Activated gamma-delta T cell treated with Interleukin-2 at 50 U/mL for 16 hours (primary cell): ENCODE results near the gene NGFR.
A peak's percentile ranks its signal among the peaks of the same experiment; 100 is the strongest.
"Not testable (repeated sequence)": the region's sequence is repeated elsewhere in the genome, so short reads cannot be mapped to it uniquely, and the experiment has no call there.

ENCODE experiments used
- DNase-seq: peaks from one replicate; pipeline ENCODE4 v3.0.0-alpha.2; 2020

NGFR gene

DNA sequence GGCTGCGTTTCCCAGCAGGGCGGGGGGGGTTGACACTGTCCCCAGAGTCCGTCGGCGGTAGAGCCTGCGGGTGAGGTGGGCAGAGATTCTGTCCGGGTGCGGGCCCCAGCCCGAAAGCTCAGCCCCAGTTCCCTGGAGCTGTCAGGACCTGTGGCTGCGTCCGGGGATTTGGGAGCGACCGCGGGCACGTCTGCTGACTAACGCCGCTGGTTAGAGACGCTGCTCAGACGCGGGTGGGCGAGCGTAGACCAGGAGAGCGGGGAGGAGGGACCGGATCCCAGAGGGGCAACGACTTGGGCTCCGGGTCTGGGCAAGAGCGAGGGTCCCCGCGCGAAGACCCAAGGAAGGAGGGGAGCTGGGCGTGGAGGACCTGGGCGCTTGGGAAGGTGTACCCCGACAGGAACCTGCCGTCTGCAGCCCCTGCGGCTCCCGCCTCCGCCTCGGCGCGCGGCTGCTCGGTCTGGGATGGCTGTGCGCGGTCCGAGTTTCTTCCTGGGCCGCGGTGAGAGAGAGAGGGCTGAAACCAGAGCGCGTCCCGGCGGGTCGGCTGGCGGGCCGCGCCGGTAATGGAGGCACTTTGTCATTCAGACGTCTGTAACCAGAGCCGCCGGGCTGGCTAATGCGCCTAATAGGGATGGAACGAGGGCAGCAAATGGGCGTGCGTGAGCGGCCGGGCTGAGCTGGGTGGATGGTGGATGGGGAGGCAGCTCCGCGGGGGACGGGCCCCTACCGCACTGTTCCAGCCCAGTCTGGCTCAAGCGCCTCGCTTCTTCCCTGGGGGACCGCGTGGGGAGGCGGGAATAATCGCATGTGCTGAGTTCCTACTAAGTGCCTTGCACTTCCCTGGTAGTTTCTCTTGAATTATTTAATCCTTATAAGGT lies 2.3 kb downstream of the NGFR start:
- DNase-seq: peak; percentile 6

DNA sequence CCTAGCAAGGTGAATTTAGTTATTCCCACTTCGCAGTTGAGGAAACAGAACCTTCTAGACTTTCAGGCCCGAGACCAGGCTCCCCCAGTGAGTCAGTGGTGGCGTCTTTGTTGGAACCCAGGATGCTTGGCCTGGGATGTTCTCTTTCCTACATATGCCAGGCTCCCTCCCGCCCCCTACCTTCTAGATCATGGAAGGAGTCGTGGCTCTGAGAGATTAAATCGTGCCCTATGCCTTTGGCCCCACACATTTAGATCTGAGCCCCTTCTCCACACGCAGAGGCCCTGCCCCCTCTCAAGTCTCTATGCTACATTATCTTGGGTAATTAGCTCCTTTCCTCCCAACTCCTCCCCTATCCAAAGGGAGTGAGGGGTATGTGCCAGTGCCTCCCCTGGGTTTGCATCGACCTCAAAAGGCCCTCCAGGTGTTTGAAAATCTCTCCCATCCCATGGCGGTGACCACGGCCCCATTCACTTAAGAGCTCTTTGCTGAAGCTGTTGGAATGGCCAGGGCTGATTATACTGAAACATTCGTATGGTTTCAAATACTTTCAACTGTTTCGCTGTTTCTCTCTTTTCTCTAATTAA lies 3.0 kb downstream of the NGFR start:
- DNase-seq: no peak

GRCh38 chr17:49501496-49501895 lies 6.4 kb downstream of the NGFR start:
- DNase-seq: no peak

DNA sequence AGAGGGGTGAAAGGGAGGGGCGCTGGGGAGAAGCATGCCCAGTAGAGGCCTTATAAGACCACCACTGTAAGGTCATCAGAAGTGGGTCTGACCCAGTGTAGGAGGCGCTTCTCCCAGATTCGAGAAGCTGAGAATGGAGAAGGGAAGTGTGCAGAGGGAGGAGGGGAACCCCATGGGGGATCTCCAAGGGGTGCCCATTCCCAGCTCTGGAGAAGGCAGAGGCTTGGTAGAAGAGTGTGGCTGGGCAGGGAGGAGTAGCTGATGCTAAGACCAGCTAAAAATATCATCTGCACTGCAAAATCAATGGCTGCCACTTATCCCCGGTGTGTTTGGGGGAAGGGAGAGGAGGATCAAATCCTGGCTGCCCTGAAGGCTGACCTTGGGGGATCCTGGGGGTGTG lies 7.2 kb downstream of the NGFR start:
- DNase-seq: no peak

DNA sequence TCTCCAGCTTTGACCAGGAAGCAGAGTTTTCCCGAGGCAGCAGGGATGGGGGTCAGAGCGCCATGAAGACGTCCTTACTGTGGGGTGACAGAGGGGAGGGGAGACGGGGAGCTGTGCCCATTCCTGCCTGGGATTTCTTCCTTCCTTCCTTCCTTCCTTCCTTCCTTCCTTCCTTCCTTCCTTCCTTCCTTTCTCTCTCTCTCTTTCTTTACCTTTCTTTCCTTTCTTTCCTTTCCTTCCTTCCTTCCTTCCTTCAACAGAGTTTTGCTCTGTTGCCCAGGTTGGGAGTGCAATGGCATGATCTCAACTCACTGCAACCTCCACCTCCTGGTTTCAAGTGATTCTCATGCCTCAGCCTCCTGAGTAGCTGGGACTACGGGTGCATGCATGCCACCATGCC lies 7.6 kb downstream of the NGFR start:
- DNase-seq: not testable (repeated sequence)

DNA sequence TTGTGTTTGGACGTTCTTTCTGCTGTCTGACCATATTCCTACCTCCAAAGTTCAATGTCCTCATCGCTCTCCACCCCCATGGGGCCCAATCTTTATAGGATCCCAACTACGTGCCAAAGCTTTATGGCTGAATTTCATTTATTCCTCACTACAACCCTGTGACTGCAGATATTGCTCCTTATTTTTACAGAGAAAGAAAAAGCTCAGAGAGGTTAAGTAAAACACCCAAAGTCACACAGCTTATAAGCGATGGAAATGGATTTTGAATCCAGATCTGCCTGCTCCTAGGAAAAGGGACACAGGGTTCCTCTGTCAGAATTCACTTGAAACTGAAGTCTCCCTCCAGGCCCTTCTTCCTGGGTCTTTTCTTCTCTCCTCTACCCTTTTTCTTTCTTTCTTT lies 9.3 kb downstream of the NGFR start:
- DNase-seq: no peak

- DNase-seq: no peak
Observed at GRCh38 chr17:49505854-49506253, 10.8 kb downstream of the NGFR start.

GRCh38 chr17:49506282-49506681 lies 11.2 kb downstream of the NGFR start:
- no peak for DNase-seq

DNA sequence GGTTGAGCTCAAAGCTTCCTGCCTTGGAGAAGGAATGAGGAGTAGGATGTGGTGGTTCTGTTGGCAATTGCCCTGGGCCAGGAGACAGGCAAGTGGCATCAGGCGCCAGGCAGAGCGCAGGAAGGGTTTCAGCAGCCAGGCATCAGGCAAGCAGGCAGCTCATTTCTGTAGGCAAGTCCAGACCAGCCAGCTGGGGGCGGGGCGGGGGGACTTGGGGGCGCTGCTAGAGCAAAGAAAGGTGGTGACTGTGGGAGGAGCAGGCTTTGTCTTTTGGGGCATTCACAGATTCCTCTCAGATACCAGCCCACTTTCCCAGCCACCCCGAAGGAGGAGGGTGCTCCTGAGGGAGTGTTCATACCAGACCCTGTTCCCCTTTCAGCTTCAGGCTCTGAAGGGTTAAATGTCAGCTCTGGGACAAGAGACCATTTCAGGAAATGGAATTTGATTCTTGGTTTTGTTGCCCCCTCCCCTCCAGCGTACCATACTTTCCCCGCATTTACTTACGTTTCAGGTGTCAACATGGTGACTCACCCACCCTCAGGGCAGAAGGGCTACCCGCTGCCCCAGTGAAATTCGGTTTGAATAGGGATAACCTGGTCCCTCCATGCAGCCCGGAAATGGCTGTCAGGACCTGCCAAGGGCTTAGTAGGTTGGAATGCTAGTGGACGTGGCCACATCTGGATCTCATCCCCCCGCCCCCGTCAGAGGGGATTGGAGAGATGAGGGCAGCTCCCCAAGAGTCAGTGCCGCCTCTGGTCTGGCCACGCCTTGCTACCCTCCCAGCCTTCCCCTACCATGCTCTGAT lies 13.2 kb downstream of the NGFR start:
- no peak for DNase-seq

DNA sequence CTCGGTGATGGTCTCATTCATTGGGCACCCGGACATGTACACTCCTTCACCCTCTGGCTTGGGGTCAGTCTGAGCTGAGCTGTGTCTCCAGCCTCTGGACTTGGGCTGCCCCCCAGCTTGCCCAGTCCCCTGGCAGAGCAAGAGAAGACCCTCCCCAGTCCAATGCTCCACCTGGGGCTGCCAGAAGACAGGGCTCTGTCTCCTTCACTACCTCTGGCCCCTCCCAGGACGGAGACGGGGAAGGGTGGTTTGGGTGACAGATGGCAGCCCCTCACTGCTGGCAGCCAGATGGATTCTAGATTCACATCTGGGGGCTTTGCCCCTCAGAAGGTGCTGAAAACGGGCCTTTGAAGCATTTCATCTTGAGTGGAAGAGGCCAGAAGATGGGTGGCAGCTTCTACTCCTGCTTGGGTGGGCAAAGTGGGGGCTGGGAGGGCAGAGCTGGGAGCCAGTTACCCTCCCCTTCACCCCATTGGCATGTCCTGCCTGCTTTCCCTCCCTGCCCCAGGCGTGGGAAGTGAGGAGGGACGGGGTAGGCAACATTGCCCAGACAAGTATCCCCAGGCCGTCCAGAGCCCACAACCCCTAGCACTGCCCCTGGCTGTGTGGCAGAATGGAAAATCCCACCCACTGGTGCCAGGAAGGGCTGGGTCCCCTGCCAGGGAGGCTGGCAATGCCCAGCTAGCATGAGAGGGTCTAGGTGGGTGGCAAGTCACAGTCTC lies 13.9 kb downstream of the NGFR start:
- DNase-seq: no peak

DNA sequence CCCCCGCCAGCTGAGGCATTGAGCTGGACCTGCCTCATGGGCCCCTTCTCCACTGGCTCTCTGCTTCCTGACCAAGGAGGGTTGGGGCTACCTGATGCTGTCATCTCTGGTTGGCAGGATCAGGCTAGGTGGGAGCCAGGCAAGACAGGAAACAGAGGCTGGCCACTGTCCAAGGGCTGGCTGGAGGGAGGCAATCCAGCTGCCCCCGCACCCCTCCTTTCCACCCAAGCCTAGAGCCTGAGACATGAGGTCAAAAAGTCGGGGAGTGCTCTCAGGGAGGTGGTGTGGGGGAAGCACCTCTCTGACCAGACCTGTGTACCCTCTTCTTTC lies 14.5 kb downstream of the NGFR start:
- DNase-seq: no peak

DNA sequence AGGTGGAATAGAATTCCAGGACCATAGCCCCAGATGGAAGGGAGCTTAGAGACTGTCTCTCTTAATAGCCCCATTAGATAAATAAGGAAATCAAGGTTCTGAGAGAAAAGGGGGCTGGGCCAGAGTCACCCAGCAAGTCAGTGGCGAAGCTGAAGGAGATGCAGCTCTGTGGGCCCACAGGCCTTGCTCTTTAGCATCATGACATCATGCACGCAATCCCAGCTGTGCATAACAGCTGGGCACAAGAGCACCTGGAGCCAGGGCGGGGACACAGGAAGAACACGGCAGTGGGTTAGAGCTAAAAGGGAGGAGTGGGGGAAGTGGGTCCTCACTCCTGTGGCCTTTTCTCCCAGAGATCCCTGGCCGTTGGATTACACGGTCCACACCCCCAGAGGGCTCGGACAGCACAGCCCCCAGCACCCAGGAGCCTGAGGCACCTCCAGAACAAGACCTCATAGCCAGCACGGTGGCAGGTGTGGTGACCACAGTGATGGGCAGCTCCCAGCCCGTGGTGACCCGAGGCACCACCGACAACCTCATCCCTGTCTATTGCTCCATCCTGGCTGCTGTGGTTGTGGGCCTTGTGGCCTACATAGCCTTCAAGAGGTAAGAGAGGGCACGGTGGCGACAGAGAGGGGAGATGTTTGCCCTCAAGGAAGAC lies 15.1 kb downstream of the NGFR start:
- no peak for DNase-seq

DNA sequence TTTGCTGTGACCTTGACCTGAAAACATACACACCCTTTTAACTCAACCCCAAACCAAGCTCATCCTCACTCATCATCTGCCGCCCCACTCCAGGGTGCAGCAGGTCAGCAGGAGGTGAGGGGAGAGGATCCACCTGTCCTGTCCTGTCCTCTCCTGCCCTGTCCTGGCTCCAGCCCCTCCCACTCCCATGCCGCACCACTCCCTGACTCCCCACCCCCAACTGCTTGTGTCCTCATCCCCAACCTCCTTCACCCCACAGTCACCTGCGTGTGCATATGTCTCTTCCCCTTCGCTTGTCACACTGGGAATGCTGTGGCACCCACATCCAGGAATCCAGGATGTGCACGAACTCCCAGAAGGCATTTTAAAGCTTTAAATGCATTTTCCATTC lies 15.6 kb downstream of the NGFR start:
- DNase-seq: no peak

DNA sequence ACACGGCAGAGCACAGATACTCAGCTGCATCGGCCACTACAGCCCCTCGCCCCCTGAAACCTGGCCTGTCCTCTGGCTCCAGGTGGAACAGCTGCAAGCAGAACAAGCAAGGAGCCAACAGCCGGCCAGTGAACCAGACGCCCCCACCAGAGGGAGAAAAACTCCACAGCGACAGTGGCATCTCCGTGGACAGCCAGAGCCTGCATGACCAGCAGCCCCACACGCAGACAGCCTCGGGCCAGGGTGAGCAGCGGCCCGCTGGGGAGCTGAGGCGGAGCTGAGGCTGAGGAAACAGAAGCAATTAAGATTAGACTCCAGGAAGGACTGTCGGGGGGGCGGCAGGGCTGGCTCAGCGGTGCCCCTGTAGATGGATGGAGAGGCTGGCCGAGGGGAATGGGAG lies 16.7 kb downstream of the NGFR start:
- no peak for DNase-seq

DNA sequence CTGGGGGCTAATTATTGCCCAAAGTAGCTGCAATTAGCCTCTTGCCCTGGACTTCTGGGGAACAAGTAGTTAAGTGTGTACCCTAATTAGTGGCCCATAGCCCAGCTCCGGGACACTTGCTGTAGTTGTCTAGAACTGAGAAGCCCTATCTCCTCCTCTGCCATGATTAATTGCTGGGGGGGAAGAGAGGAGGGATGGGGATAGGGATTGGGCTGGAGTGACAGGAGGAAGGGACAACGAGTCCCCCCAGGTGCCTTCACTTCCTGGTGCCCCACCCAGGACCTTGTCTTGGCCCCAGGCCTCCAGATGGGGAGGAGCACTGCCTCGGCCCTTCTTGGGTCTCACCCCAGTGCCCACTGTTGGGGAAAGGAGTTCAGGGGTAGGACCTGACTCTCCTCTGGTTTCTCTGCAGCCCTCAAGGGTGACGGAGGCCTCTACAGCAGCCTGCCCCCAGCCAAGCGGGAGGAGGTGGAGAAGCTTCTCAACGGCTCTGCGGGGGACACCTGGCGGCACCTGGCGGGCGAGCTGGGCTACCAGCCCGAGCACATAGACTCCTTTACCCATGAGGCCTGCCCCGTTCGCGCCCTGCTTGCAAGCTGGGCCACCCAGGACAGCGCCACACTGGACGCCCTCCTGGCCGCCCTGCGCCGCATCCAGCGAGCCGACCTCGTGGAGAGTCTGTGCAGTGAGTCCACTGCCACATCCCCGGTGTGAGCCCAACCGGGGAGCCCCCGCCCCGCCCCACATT lies 17.4 kb downstream of the NGFR start:
- DNase-seq: no peak

DNA sequence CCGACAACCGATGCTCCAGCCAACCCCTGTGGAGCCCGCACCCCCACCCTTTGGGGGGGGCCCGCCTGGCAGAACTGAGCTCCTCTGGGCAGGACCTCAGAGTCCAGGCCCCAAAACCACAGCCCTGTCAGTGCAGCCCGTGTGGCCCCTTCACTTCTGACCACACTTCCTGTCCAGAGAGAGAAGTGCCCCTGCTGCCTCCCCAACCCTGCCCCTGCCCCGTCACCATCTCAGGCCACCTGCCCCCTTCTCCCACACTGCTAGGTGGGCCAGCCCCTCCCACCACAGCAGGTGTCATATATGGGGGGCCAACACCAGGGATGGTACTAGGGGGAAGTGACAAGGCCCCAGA lies 17.9 kb downstream of the NGFR start:
- DNase-seq: no peak

- no peak for DNase-seq
Observed at GRCh38 chr17:49513641-49514040, 18.5 kb downstream of the NGFR start.

- DNase-seq: no peak
Observed at GRCh38 chr17:49514071-49514721, 19.1 kb downstream of the NGFR start.

- no peak for DNase-seq
Observed at GRCh38 chr17:49515196-49515770, 20.2 kb downstream of the NGFR start.

- no peak for DNase-seq
Observed at GRCh38 chr17:49516180-49516579, 21.1 kb downstream of the NGFR start.
